GM18870 (cell line): ENCODE results near the gene YIPF6.
"Not testable (repeated sequence)": the region's sequence is repeated elsewhere in the genome, so short reads cannot be mapped to it uniquely, and the experiment has no call there.

Experiments
- ATAC-seq: cut with Tn5 transposase; IDR thresholded peaks from one replicate; pipeline ENCODE4 v1.9.1; 2021; ENCODE audit warnings: moderate library complexity; ENCODE audit not compliant: unreplicated experiment

Gene YIPF6

GRCh38 chrX:68498508-68499379, at the start of gene YIPF6:
Gene YIPF6, plus strand, starts transcription at chrX:68499051. Its CDS starts 16 bp downstream, at chrX:68499067.
- peak; percentile 76 for ATAC-seq

- no peak for ATAC-seq
Observed at GRCh38 chrX:68451720-68452119, 47.1 kb upstream of the YIPF6 start.

- ATAC-seq: no peak
Observed at GRCh38 chrX:68454476-68455150, 44.2 kb upstream of the YIPF6 start.

- ATAC-seq: no peak
Observed at GRCh38 chrX:68455151-68455510, 43.7 kb upstream of the YIPF6 start.

GRCh38 chrX:68461093-68461492, 37.8 kb upstream of the YIPF6 start:
- ATAC-seq: no peak

- ATAC-seq: no peak
Observed at GRCh38 chrX:68461576-68461975, 37.3 kb upstream of the YIPF6 start.

- ATAC-seq: no peak
Observed at GRCh38 chrX:68462197-68462596, 36.7 kb upstream of the YIPF6 start.

- ATAC-seq: peak; percentile 82
Observed at GRCh38 chrX:68462653-68463052, 36.2 kb upstream of the YIPF6 start.

- ATAC-seq: no peak
Observed at GRCh38 chrX:68463880-68464279, 35.0 kb upstream of the YIPF6 start.

- no peak for ATAC-seq
Observed at GRCh38 chrX:68464796-68465195, 34.1 kb upstream of the YIPF6 start.

GRCh38 chrX:68480969-68481368, 17.9 kb upstream of the YIPF6 start:
- ATAC-seq: no peak

GRCh38 chrX:68486198-68486597, 12.7 kb upstream of the YIPF6 start:
- ATAC-seq: not testable (repeated sequence)

GRCh38 chrX:68487254-68487653, 11.6 kb upstream of the YIPF6 start:
- no peak for ATAC-seq

- ATAC-seq: no peak
Observed at GRCh38 chrX:68487924-68488323, 10.9 kb upstream of the YIPF6 start.

GRCh38 chrX:68488657-68489056, 10.2 kb upstream of the YIPF6 start:
- no peak for ATAC-seq

- ATAC-seq: peak; percentile 61
Observed at GRCh38 chrX:68490644-68491043, 8.2 kb upstream of the YIPF6 start.

GRCh38 chrX:68492583-68492982, 6.3 kb upstream of the YIPF6 start:
- no peak for ATAC-seq

- ATAC-seq: not testable (repeated sequence)
Observed at GRCh38 chrX:68493776-68494175, 5.1 kb upstream of the YIPF6 start.

GRCh38 chrX:68498044-68498507, 775 bp upstream of the YIPF6 start:
- no peak for ATAC-seq

- no peak for ATAC-seq
Observed at GRCh38 chrX:68499543-68500504, 973 bp downstream of the YIPF6 start.
